Prostate gland (tissue), 2 donors: ENCODE measurements around the gene CARNS1.

Experiments
- POLR2A ChIP-seq: fragments of 450-650 bp; IDR thresholded peaks from one replicate; pipeline ENCODE4 v1.6.1; 2016; ENCODE audit warnings: antibody characterized with exemption, mild to moderate bottlenecking
- POLR2AphosphoS5 ChIP-seq: sonication (generic); formaldehyde crosslinking; IDR thresholded peaks from one replicate; pipeline ENCODE4 v1.6.1; 2017; ENCODE audit warnings: antibody characterized with exemption
- TF ChIP-seq, protein P1 (sequence below), 4 experiments: fragments of 200-600 bp in 2 of 4; fragments of 450-650 bp in 2 of 4; sonication (generic) in 2 of 4; IDR thresholded peaks; 1 replicate in 3 of 4; 2 replicates in 1 of 4; pipeline ENCODE4 v1.5.1; 2016 to 2019; ENCODE audit warnings: antibody characterized with exemption in 4 of 4, mild to moderate bottlenecking in 2 of 4, moderate library complexity in 2 of 4

DNA sequence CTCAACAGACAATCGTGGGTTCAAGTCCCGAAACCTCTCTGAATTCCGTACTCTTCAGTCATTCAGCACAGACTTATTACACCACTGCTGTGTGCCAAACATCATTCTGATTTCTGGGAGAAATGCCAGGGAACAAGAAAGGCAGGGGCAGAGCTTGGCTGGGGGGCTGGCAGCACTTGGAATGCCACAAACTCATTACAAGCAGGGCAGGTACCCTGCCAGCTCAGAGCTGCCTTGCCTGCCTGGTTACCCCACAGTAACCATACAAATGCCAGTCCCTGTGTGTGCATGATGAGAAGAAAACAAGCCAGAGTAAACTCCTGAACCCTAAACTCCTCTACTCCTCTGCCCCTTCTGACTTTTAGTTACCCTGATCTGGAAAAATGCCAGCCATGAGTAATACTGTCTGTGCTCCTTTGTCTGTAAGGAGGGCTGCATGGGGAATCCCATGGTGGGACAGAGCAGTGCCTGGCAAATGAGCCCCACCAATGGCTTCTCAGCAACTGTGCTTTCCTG, 30.6 kb upstream of the CARNS1 start:
- TF ChIP-seq, protein P1, sequence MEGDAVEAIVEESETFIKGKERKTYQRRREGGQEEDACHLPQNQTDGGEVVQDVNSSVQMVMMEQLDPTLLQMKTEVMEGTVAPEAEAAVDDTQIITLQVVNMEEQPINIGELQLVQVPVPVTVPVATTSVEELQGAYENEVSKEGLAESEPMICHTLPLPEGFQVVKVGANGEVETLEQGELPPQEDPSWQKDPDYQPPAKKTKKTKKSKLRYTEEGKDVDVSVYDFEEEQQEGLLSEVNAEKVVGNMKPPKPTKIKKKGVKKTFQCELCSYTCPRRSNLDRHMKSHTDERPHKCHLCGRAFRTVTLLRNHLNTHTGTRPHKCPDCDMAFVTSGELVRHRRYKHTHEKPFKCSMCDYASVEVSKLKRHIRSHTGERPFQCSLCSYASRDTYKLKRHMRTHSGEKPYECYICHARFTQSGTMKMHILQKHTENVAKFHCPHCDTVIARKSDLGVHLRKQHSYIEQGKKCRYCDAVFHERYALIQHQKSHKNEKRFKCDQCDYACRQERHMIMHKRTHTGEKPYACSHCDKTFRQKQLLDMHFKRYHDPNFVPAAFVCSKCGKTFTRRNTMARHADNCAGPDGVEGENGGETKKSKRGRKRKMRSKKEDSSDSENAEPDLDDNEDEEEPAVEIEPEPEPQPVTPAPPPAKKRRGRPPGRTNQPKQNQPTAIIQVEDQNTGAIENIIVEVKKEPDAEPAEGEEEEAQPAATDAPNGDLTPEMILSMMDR (IDR thresholded peaks at IDR 0.05), result no peak
- TF ChIP-seq POLR2AphosphoS5 (peak; percentile 29), POLR2A (no peak)
